Fibroblast of skin of left biceps (primary cell): Measurements from ENCODE around the gene PSMB9.
A peak's percentile ranks its signal among the peaks of the same experiment; 100 is the strongest.
"Not testable (repeated sequence)": the region's sequence is repeated elsewhere in the genome, so short reads cannot be mapped to it uniquely, and the experiment has no call there.

Source experiments
- DNase-seq, 2 experiments: peaks; one replicate each; pipeline ENCODE4 v3.0.0-alpha.2; 2013; ENCODE audit warnings: low read depth in 2 of 2

PSMB9 gene

GRCh38 chr6:32860674-32861073, 6.7 kb downstream of the PSMB9 start:
- DNase-seq, result no peak

DNA sequence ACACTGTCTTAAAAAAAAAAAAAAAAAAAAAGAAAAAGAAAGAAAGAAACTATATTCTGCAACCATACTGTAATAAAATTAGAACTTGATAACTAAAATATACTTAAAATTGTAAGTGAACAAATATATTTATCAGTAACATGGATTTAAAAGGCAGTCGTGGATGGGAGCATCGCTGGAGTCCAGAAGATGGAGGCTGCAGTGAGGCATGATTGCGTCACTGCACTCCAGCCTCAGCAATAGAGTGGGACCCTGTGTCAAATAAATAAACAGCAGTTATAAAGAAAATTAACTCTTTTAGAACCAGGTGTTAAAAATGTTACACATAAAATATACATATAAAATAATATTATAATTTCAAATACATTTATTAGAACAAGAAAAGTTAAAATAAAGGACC, 8.7 kb downstream of the PSMB9 start:
- DNase-seq, result no peak

GRCh38 chr6:32865724-32866443, 11.9 kb downstream of the PSMB9 start:
- no peak for DNase-seq

- DNase-seq, result no peak
These were observed 13.1 kb downstream of the PSMB9 start for GRCh38 chr6:32867022-32867477.

DNA sequence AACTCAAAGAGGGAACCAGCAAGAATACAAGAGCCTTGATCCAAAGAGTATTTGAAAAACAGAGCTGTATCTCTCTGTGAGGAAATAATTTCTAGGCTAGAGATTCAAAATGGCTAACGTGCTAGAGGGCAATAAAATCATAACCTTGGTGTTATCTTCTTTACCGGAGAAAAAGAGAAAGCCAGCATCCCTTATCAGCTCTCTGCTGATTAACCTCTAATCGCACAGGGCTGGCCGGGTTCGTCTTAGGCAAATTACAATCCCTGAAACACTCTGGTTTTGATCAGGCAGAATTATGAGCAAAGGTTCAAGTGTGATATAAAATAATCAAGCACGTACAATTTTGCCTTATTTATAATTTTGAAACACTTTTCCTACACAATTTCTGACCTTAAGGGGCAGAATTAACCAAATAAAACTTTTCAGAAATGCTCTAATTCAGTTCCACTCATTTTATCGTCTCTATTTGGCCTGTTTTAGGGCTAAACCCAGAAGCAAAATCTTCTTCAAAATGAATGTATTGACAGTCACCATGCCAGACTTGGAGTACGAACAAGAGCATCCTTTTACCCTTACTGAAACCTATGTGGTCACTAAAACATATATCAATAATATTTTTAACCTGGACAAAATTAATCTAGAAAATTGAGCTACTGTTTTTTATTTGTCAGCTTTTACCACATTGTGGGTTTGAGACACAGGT, 13.7 kb downstream of the PSMB9 start:
- no peak for DNase-seq

GRCh38 chr6:32868257-32868788, 14.3 kb downstream of the PSMB9 start:
- DNase-seq, result no peak

- DNase-seq, result not testable (repeated sequence)
These were observed 20.0 kb downstream of the PSMB9 start for GRCh38 chr6:32873947-32874346.

DNA sequence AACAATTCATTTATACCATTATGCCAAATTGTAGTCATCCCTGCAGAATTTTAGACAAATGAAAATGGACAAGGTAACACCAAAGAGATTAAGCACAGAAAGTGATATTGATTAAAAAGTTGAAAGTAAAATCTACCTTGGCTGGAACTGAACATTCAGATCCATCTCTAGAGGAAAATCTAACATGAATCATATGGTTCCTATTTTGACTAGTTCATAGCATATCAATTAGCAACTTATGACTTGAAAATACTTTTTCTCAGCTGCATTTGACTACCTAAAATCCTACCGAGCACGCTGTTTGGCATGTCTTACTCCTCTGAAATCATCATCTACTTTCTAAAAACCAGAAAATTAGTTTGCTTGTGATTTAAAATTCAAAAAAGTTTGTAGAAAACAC, 22.6 kb downstream of the PSMB9 start:
- DNase-seq, result no peak

GRCh38 chr6:32879691-32880090, 25.7 kb downstream of the PSMB9 start:
- DNase-seq, result no peak

- not testable (repeated sequence) for DNase-seq
These were observed 27.0 kb downstream of the PSMB9 start for GRCh38 chr6:32880962-32881361.

DNA sequence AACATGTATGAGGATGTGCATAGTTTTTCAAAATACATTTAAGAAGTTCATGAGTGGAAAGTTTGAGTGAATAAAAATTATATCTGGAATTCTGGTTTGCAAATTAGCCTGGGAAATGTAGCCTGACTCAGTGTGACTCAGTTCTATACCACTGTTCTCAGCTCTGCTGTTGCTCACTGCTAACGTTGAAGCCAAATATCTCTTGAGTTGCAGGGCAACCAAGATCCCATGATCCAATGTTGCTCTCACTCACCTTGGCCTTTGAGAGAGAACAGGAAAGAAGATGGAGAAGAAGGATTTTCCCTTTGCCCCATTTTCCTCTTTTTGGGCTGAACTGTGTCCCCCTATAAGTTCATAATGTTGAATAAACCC, 28.9 kb downstream of the PSMB9 start:
- DNase-seq, result no peak

DNA sequence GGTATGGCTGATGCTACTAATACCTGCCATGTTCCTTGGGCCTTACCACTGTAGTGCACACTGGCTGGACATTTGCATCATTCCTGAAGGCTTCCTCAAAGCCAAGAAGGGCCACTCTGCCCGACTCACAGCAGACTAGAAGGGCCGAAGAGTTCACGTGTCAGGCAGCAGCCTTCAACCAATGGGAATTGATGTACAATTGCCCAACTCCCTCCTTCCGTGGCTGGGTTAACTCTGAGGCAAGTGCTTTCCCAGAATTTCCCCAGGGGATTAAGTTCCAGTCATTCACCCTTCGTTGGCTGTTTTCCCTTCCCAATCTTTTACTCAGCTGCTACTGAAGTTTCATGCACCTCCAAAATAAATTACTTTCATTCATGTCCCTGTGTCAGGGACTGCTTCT, 29.8 kb downstream of the PSMB9 start:
- DNase-seq, result no peak

GRCh38 chr6:32885698-32886286, 31.8 kb downstream of the PSMB9 start:
- peak in 1 of 2 experiments; percentile 44 for DNase-seq

- peak; percentile 52 to 55 for DNase-seq
These were observed 32.8 kb downstream of the PSMB9 start for GRCh38 chr6:32886681-32887383.

GRCh38 chr6:32887616-32888015, 33.6 kb downstream of the PSMB9 start:
- no peak for DNase-seq

- no peak for DNase-seq
These were observed 34.6 kb downstream of the PSMB9 start for GRCh38 chr6:32888576-32888975.

GRCh38 chr6:32889533-32889932, 35.5 kb downstream of the PSMB9 start:
- no peak for DNase-seq

GRCh38 chr6:32890831-32891230, 36.8 kb downstream of the PSMB9 start:
- DNase-seq, result no peak

DNA sequence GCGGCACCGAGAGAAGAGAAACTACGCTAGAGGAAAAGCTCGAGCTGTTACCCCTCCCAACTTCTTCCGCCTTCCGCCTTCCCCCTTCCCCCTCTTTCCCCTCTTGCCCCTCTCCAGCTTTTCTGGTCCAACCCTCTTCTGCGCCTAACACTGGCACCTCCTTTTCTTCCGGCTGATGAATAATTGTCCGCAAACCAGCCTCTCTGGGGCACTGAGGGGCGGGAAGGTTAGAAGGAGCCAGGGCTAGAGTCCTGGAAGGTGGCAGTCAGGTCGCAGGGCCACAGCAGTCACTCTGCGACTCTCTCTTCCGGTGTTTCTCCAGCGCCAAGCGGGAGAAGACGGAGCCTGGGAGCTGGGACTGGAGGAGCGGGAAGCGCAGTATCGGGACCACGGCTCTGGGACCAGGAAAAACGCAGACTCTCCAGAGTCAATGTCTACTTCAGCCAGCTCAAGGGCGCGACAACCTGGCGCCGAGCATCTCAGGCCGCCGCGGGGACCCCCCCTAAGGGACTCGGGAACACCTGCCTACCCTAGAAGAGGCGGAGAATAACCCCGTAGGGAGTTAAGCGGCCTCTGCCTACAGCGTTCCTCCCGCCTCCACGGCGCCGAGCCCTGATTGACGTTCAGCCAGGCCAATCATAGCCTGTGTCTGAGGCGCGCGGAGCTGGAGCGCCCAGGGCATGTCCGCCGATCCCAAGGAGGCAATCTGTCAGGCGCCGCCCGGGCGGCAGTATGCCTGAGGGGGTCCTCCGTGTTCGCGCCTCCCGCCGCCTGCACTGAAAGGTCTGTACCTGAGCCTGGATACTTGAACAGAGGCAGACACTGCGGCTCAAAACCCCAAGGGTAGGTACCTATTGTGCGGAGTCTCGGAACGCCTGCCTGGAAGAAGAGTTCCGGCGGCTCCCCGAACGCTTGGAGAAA, 40.4 kb downstream of the PSMB9 start:
- peak; percentile 80 to 82 for DNase-seq

DNA sequence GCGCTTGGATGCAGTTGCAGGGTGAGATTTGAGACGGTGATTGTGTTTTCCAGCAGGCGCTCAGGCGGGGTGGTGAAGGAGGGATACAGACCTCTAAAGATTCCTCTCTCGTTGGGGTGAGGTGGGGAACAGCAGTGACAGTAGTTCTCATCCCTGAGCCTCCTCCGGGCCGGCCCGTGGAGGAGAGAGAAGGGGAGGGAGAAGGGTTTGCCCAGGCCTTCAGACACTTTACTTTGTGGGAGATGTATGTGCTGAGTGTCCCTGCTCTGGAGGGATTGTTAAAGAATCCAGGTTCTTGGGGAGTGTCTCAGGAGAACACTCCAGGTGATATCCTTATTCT, 41.0 kb downstream of the PSMB9 start:
- DNase-seq, result no peak

DNA sequence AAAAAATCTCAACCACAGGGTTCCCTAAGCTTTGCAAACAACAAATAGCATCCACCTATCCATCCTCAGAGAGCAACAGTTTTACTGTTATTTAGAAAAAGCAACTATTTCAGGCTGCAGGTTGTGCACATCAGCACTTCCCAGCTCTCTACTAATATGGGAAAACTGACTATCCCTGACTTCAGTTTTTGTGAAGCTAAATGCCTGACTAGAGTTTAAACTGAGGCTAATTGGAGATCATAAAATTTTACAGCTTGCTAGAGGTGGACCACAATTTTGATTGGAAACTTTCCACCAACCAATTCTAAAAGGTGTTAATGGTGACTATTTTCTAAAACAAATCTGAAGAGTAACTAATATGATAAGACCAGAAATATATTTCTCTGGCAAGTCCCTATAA, 50.0 kb downstream of the PSMB9 start:
- DNase-seq, result no peak
